H1 (cell line): Measurements from ENCODE around the gene RAD51B. TPM values are rescaled to one million over a fixed set of nuclear protein-coding genes. Genes with fewer than 3 reads are reported as not detected.

Source experiments
- CTCF ChIA-PET: fragments of 300-600 bp; sonication (Branson Sonifier 250); formaldehyde crosslinking; loops from one replicate; lab custom pipeline; 2021; ENCODE audit not compliant: partially characterized antibody; lab: Charles Lee
- POLR2A ChIA-PET: fragments of 300-600 bp; sonication (Branson Sonifier 250); formaldehyde crosslinking; loops from one replicate; lab custom pipeline; 2021; ENCODE audit warnings: inconsistent platforms; ENCODE audit not compliant: partially characterized antibody; lab: Charles Lee
- DNase-seq, 2 experiments: peaks; one replicate each; pipeline versions ENCODE4 v3.0.0 to v3.0.0-alpha.2; 2010 to 2022; ENCODE audit warnings: low spot score in 2 of 2, low read depth in 1 of 2, mixed read lengths in 1 of 2
- FAIRE-seq: peaks from 2 replicates; lab custom pipeline; 2011; peaks lifted over from hg19 to GRCh38; lab: Jason Lieb, UNC
- H2AFZ ChIP-seq: 2 replicates; pipeline ENCODE4 v1.8.1; 2012; ENCODE audit warnings: low read length, inconsistent platforms
- H2AK5ac ChIP-seq: 2 replicates; pipeline ENCODE4 v1.6.1; 2013; ENCODE audit warnings: low read depth, low read length
- H2BK120ac ChIP-seq: replicated peaks from 2 replicates; pipeline ENCODE3; 2013; ENCODE audit warnings: low read depth, low read length, inconsistent platforms
- H2BK12ac ChIP-seq: 2 replicates; pipeline ENCODE4 v1.6.1; 2013; ENCODE audit warnings: low read depth, low read length
- H2BK15ac ChIP-seq: 2 replicates; pipeline ENCODE4 v1.6.1; 2013; ENCODE audit warnings: low read length
- H2BK20ac ChIP-seq: 2 replicates; pipeline ENCODE4 v1.6.1; 2013; ENCODE audit warnings: low read length
- H2BK5ac ChIP-seq: 2 replicates; pipeline ENCODE4 v1.6.1; 2013; ENCODE audit warnings: low read depth, low read length
- H3K14ac ChIP-seq: 2 replicates; pipeline ENCODE4 v1.6.1; 2013; ENCODE audit warnings: inconsistent platforms; ENCODE audit not compliant: insufficient read length
- H3K18ac ChIP-seq: 2 replicates; pipeline ENCODE4 v1.6.1; 2013; ENCODE audit warnings: low read length; ENCODE audit errors: extremely low read depth
- H3K23ac ChIP-seq: 2 replicates; pipeline ENCODE4 v1.6.1; 2013; ENCODE audit warnings: inconsistent platforms; ENCODE audit not compliant: insufficient read length
- H3K23me2 ChIP-seq: 2 replicates; pipeline ENCODE4 v1.6.1; 2013; ENCODE audit warnings: low read depth, low read length
- H3K27ac ChIP-seq: 2 replicates; pipeline ENCODE4 v1.6.1; 2011; ENCODE audit warnings: low read depth, low read length, inconsistent platforms
- H3K27me3 ChIP-seq, 4 experiments: replicated peaks in 1 of 4; 1 replicate in 1 of 4; 2 replicates in 3 of 4; pipeline versions ENCODE4 v1.6.1 to v1.8.1; 2011 to 2013; ENCODE audit warnings: low read length in 3 of 4, mild to moderate bottlenecking in 3 of 4, inconsistent platforms in 2 of 4, mixed read lengths in 2 of 4, moderate library complexity in 1 of 4; ENCODE audit not compliant: control insufficient read depth in 3 of 4, insufficient read depth in 3 of 4; ENCODE audit errors: extremely low read depth in 1 of 4
- H3K36me3 ChIP-seq, 4 experiments: 2 replicates each; pipeline versions ENCODE4 v1.6.1 to v1.8.1; 2011 to 2013; ENCODE audit warnings: mild to moderate bottlenecking in 4 of 4, low read length in 3 of 4, moderate library complexity in 2 of 4, control low read depth in 1 of 4, inconsistent platforms in 1 of 4; ENCODE audit not compliant: insufficient read depth in 4 of 4, control insufficient read depth in 2 of 4
- H3K4ac ChIP-seq: replicated peaks from 2 replicates; pipeline ENCODE3; 2013; ENCODE audit warnings: low read length, low read depth, mixed read lengths, inconsistent platforms; ENCODE audit not compliant: insufficient read length
- H3K4me1 ChIP-seq, 4 experiments: replicated peaks in 1 of 4; 1 replicate in 1 of 4; 2 replicates in 3 of 4; pipeline versions ENCODE4 v1.6.1 to v1.8.1; 2011 to 2013; ENCODE audit warnings: low read length in 3 of 4, inconsistent platforms in 2 of 4, mixed read lengths in 1 of 4; ENCODE audit not compliant: insufficient read depth in 4 of 4, control insufficient read depth in 3 of 4
- H3K4me2 ChIP-seq, 2 experiments: 2 replicates each; pipeline versions ENCODE4 v1.6.1 to v1.8.1; 2011 to 2013; ENCODE audit warnings: low read depth in 2 of 2, low read length in 2 of 2, control low read depth in 1 of 2, inconsistent platforms in 1 of 2, mild to moderate bottlenecking in 1 of 2; ENCODE audit not compliant: insufficient read depth in 1 of 2
- H3K4me3 ChIP-seq, 4 experiments: fragments of 200-600, 300-600 bp in 1 of 4; sonication (generic), shearing (Covaris generic), sonication (Bioruptor Twin) in 1 of 4; 2 replicates each; pipeline versions ENCODE4 v1.5.1 to v1.8.1; 2011 to 2016; ENCODE audit warnings: low read length in 4 of 4, low read depth in 3 of 4, control low read depth in 2 of 4, inconsistent platforms in 2 of 4, mild to moderate bottlenecking in 2 of 4, mixed read lengths in 1 of 4, moderate library complexity in 1 of 4; ENCODE audit not compliant: insufficient read depth in 2 of 4; ENCODE audit errors: extremely low read depth in 1 of 4
- H3K56ac ChIP-seq: replicated peaks from 2 replicates; pipeline ENCODE3; 2013; ENCODE audit warnings: low read depth, mild to moderate bottlenecking, mixed read lengths, low read length, inconsistent platforms; ENCODE audit not compliant: insufficient read length
- H3K79me1 ChIP-seq: 2 replicates; pipeline ENCODE4 v1.6.1; 2013; ENCODE audit warnings: low read depth, low read length, control low read depth
- H3K79me2 ChIP-seq, 2 experiments: 2 replicates each; pipeline versions ENCODE4 v1.6.1 to v1.8.1; 2012 to 2013; ENCODE audit warnings: low read length in 2 of 2, mild to moderate bottlenecking in 2 of 2, inconsistent platforms in 1 of 2; ENCODE audit not compliant: insufficient read depth in 2 of 2, control insufficient read depth in 1 of 2
- H3K9ac ChIP-seq, 4 experiments: replicated peaks in 1 of 4; 1 replicate in 1 of 4; 2 replicates in 3 of 4; pipeline versions ENCODE4 v1.6.1 to v1.8.1; 2011 to 2013; ENCODE audit warnings: low read depth in 3 of 4, low read length in 3 of 4, control low read depth in 2 of 4, mild to moderate bottlenecking in 2 of 4, moderate library complexity in 2 of 4, inconsistent platforms in 1 of 4; ENCODE audit errors: extremely low read depth in 1 of 4
- H3K9me3 ChIP-seq, 2 experiments: 2 replicates each; pipeline versions ENCODE4 v1.6.1 to v1.8.1; 2012 to 2013; ENCODE audit warnings: mild to moderate bottlenecking in 2 of 2, moderate library complexity in 2 of 2, control low read depth in 1 of 2, inconsistent platforms in 1 of 2, low read depth in 1 of 2, low read length in 1 of 2, mixed read lengths in 1 of 2; ENCODE audit not compliant: insufficient read depth in 2 of 2
- H4K20me1 ChIP-seq, 2 experiments: replicated peaks in 1 of 2; 2 replicates each; pipeline versions ENCODE3 to v1.8.1; 2011 to 2013; ENCODE audit warnings: inconsistent platforms in 2 of 2, low read length in 2 of 2, mild to moderate bottlenecking in 1 of 2; ENCODE audit not compliant: insufficient read depth in 2 of 2, control insufficient read depth in 1 of 2
- H4K5ac ChIP-seq: 2 replicates; pipeline ENCODE4 v1.6.1; 2013; ENCODE audit warnings: low read length, low read depth, mixed read lengths, inconsistent platforms; ENCODE audit not compliant: insufficient read length
- H4K8ac ChIP-seq: 2 replicates; pipeline ENCODE4 v1.8.0; 2013; ENCODE audit warnings: mild to moderate bottlenecking, moderate library complexity, low read length, inconsistent platforms; ENCODE audit not compliant: insufficient read depth; ENCODE audit errors: extremely low read depth
- H4K91ac ChIP-seq: replicated peaks from 2 replicates; pipeline ENCODE3; 2013; ENCODE audit warnings: low read length, mixed read lengths, inconsistent platforms; ENCODE audit not compliant: insufficient read length
- CEBPB ChIP-seq: IDR thresholded peaks from 2 replicates; pipeline ENCODE4 v1.6.1; 2012; ENCODE audit warnings: low read depth, low read length
- EGR1 ChIP-seq: IDR thresholded peaks from 2 replicates; pipeline ENCODE4 v1.6.1; 2011; ENCODE audit warnings: low read depth, low read length, borderline replicate concordance
- GABPA ChIP-seq: IDR thresholded peaks from 2 replicates; pipeline ENCODE4 v1.6.1; 2011; ENCODE audit warnings: mild to moderate bottlenecking, low read length, moderate library complexity, borderline replicate concordance; ENCODE audit not compliant: insufficient read depth
- GTF2F1 ChIP-seq: IDR thresholded peaks from 2 replicates; pipeline ENCODE4 v1.6.1; 2012; ENCODE audit warnings: low read depth, low read length, improper control_type of control experiment, borderline replicate concordance
- JUN ChIP-seq: IDR thresholded peaks from 2 replicates; pipeline ENCODE4 v1.6.1; 2011; ENCODE audit warnings: low read depth, mild to moderate bottlenecking, improper control_type of control experiment, low read length
- JUND ChIP-seq: IDR thresholded peaks from 2 replicates; pipeline ENCODE4 v1.6.1; 2011; ENCODE audit warnings: mild to moderate bottlenecking, improper control_type of control experiment, low read length
- POLR2A ChIP-seq, 2 experiments: IDR thresholded peaks; 1 replicate in 1 of 2; 2 replicates in 1 of 2; pipeline ENCODE4 v1.6.1; 2011; ENCODE audit warnings: low read depth in 2 of 2, low read length in 2 of 2, mild to moderate bottlenecking in 2 of 2; ENCODE audit errors: control extremely low read depth in 1 of 2
- SIRT6 ChIP-seq: IDR thresholded peaks from one replicate; pipeline ENCODE4 v1.7.1; 2012; ENCODE audit warnings: low read length, inconsistent platforms
- SP2 ChIP-seq: IDR thresholded peaks from 2 replicates; pipeline ENCODE4 v1.6.1; 2012; ENCODE audit warnings: mild to moderate bottlenecking, low read length, inconsistent platforms
- SRF ChIP-seq: IDR thresholded peaks from 2 replicates; pipeline ENCODE4 v1.6.1; 2011; ENCODE audit warnings: mild to moderate bottlenecking, low read depth, low read length, moderate library complexity
- TAF1 ChIP-seq: IDR thresholded peaks from 2 replicates; pipeline ENCODE4 v1.6.1; 2011; ENCODE audit warnings: mild to moderate bottlenecking, low read depth, low read length
- TEAD4 ChIP-seq: IDR thresholded peaks from 2 replicates; pipeline ENCODE4 v1.6.1; 2012; ENCODE audit warnings: low read depth, low read length, inconsistent platforms, mixed read lengths
- WGBS, 2 experiments: shearing (Covaris generic) in 1 of 2; methylation state at CpG; one replicate each; pipeline versions ENCODE4 v1.1.6 to v1.1.7; 2013 to 2015; ENCODE audit warnings: low lambda C conversion rate in 2 of 2, mixed read lengths in 2 of 2, inconsistent platforms in 1 of 2, low coverage in 1 of 2, missing lambda C conversion rate in 1 of 2; ENCODE audit not compliant: insufficient replicate concordance in 2 of 2, insufficient coverage in 1 of 2, insufficient read length in 1 of 2; ENCODE audit errors: extremely low coverage in 1 of 2, missing lambda C conversion rate in 1 of 2; 5-methylcytosine and 5-hydroxymethylcytosine counted together
- polyA plus RNA-seq, 7 experiments: library from polyadenylated mRNA; depleted of rRNA in 3 of 7; stranded (reverse) in 5 of 7; unstranded in 2 of 7; fragments of >200 nt in 5 of 7; fragments of 200-250 nt in 2 of 7; gene quantifications; 1 replicate in 5 of 7; 2 replicates in 1 of 7; 4 replicates in 1 of 7; pipeline versions ENCODE4 v1.2.1 to v1.2.3, GENCODE V29; 2011 to 2013; ENCODE audit warnings: missing spikeins in 2 of 7, mixed read lengths in 2 of 7
- total RNA-seq: library from RNA; stranded (reverse); fragmentation: NEBNext Ultra II Directional; extraction: Animal tissue kit (Norgen Biotek cat#: 25700); gene quantifications from 2 replicates; pipeline ENCODE4 v1.2.1, GENCODE V29; 2021
- TF ChIP-seq, protein P1 (sequence below): IDR thresholded peaks from 2 replicates; pipeline ENCODE4 v1.6.1; 2011; ENCODE audit warnings: low read length, improper control_type of control experiment
- TF ChIP-seq, protein P2 (sequence below): IDR thresholded peaks from 2 replicates; pipeline ENCODE4 v1.6.1; 2012; ENCODE audit warnings: inconsistent platforms

The RAD51B gene
- total and polyA plus RNA-seq, 2 of the 8 experiments (the other 6 are each of a cell fraction or from before 2014, with no cell fraction given), result 3.9 to 14.9 TPM

- 96% methylated on average over 4 of the region's 4 CpGs; no CpG with 5 or more reads in 1 of the 2 experiments for WGBS, 2 experiments
- no peak overlapping the region for H3K27ac ChIP-seq
These were observed 477.5 kb downstream of the RAD51B start for GRCh38 chr14:68297039-68297438.

More at GRCh38 chr14:68297039-68297438, 477.5 kb downstream of the RAD51B start:
- no peak overlapping the region for H3K4ac ChIP-seq
- H3K23ac ChIP-seq, result no peak overlapping the region
- H3K18ac ChIP-seq, result no peak overlapping the region
- H3K9me3 ChIP-seq, result peaks cover 1 to 4% of the 10 kb centered on the region in 2 experiments; a peak in 3 of 4 replicates
- H3K56ac ChIP-seq, result no peak overlapping the region
- no peak overlapping the region for H4K91ac ChIP-seq
- peaks cover 0 to 2% (median 0%) of the 10 kb centered on the region in 4 experiments; a peak in 1 of 8 replicates for H3K36me3 ChIP-seq
- H3K4me3 ChIP-seq, result no peak overlapping the region
- ChIA-PET POLR2A (interaction anchor here (1.0 kb wide), 1 partner anchor 11 kb away, joined by 3 read pairs; no protein-coding TSS in a partner anchor), CTCF (interaction anchor here (0.7 to 2.1 kb wide), 12 partner anchors 10 to 456 kb away, joined by 3 to 9 read pairs (median 4); no protein-coding TSS in a partner anchor)
- no peak overlapping the region for H3K14ac ChIP-seq
- H2BK120ac ChIP-seq, result no peak overlapping the region
- H4K20me1 ChIP-seq, result no peaks in the 10 kb centered on the region
- TF ChIP-seq GTF2F1 (no peak), SP2 (no peak), JUND (no peak), JUN (no peak), EGR1 (no peak), CEBPB (no peak), TAF1 (no peak), SRF (no peak), GABPA (no peak), SIRT6 (no peak), TEAD4 (no peak), POLR2A (IDR thresholded peaks at IDR 0.05; ENCODE audit: control extremely low read depth in 1 of 2, low read depth in 2 of 2, low read length in 2 of 2) (no peak)
- TF ChIP-seq, protein P1, sequence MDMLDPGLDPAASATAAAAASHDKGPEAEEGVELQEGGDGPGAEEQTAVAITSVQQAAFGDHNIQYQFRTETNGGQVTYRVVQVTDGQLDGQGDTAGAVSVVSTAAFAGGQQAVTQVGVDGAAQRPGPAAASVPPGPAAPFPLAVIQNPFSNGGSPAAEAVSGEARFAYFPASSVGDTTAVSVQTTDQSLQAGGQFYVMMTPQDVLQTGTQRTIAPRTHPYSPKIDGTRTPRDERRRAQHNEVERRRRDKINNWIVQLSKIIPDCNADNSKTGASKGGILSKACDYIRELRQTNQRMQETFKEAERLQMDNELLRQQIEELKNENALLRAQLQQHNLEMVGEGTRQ, result no peak
- TF ChIP-seq, protein P2, sequence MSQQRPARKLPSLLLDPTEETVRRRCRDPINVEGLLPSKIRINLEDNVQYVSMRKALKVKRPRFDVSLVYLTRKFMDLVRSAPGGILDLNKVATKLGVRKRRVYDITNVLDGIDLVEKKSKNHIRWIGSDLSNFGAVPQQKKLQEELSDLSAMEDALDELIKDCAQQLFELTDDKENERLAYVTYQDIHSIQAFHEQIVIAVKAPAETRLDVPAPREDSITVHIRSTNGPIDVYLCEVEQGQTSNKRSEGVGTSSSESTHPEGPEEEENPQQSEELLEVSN, result no peak
- TF ChIP-seq, all 59 proteins: peak for 0
- Histone ChIP-seq H3K27me3 (no peaks in the 10 kb centered on the region), H3K23me2 (no peaks in the 10 kb centered on the region), H2BK15ac (no peak overlapping the region), H4K8ac (no peak overlapping the region), H4K5ac (no peak overlapping the region), H3K79me1 (no peaks in the 10 kb centered on the region), H3K4me2 (no peak overlapping the region), H3K9ac (no peak overlapping the region), H3K79me2 (no peaks in the 10 kb centered on the region), H2AFZ (no peak overlapping the region), H2BK12ac (no peak overlapping the region), H2AK5ac (no peak overlapping the region), H2BK20ac (no peak overlapping the region), H3K4me1 (peaks cover 0 to 29% (median 9%) of the 10 kb centered on the region in 4 experiments; a peak in 4 of 7 replicates), H2BK5ac (no peak overlapping the region)
- FAIRE-seq, result no peak
- DNase-seq, result no peak
